Measurements from ENCODE around the gene RRP15. TPM values are rescaled to one million over a fixed set of nuclear protein-coding genes. Genes with fewer than 3 reads are reported as not detected.

Gene RRP15
- total RNA-seq, 1 donor from 2014 or later, result 18.7 TPM

DNA sequence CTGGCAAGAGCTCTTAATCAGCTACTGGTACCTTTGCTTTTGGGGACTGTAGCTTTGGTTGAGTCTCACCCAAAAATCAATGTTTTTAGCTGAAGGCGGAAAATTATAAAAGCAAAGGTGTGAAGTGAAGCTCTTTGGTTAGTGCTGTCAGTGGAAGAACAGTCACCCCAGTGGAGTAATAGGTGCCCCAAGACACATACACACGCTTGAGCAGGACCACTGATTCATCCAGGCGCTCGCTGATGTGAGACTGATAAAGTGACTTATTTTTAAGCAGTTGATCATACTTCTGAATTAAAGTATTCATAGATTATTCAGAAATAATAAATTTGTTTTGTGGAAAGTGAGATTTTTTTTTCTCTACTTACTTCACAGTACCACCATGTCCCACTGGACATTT is 97.2 kb downstream of the RRP15 start:
- Histone ChIP-seq H3K4me1 (peaks cover 14% of the 10 kb centered on the region), H3K4me3 (no peak overlapping the region), H3K9me3 (no peaks in the 10 kb centered on the region), H3K27me3 (ENCODE audit: low read depth) (no peaks in the 10 kb centered on the region), H3K36me3 (no peaks in the 10 kb centered on the region), H3K27ac (no peak overlapping the region)
- DNase-seq (no peak), ATAC-seq (no peak)
- TF ChIP-seq, protein P1, sequence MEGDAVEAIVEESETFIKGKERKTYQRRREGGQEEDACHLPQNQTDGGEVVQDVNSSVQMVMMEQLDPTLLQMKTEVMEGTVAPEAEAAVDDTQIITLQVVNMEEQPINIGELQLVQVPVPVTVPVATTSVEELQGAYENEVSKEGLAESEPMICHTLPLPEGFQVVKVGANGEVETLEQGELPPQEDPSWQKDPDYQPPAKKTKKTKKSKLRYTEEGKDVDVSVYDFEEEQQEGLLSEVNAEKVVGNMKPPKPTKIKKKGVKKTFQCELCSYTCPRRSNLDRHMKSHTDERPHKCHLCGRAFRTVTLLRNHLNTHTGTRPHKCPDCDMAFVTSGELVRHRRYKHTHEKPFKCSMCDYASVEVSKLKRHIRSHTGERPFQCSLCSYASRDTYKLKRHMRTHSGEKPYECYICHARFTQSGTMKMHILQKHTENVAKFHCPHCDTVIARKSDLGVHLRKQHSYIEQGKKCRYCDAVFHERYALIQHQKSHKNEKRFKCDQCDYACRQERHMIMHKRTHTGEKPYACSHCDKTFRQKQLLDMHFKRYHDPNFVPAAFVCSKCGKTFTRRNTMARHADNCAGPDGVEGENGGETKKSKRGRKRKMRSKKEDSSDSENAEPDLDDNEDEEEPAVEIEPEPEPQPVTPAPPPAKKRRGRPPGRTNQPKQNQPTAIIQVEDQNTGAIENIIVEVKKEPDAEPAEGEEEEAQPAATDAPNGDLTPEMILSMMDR (IDR thresholded peaks at IDR 0.05), result no peak
- intact Hi-C loops (cut with DNase I), result no loop called here

DNA sequence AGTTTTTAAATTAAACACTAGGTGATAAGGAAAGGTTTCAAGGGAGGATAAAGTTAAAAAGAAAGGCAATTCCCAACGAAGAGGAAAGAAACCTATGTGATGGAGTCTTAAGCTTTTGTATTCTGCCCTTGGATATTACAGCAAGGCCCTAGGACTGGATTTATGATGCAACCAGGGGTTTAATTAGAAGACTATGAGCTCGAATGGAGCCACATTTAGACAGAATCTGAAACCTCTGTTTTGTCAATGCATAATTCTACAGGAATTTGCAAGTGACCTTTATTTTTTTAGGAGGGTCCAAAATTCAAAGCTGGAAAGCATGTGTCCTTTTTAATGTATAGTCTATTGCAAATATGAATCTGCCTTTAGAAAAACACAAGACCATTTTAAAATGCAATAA is 98.0 kb downstream of the RRP15 start:
- Histone ChIP-seq H3K27ac (no peak overlapping the region), H3K4me3 (no peak overlapping the region), H3K36me3 (no peaks in the 10 kb centered on the region), H3K9me3 (no peaks in the 10 kb centered on the region), H3K27me3 (ENCODE audit: low read depth) (no peaks in the 10 kb centered on the region), H3K4me1 (peaks cover 11% of the 10 kb centered on the region)
- intact Hi-C loops (cut with DNase I), result no loop called here
- TF ChIP-seq, protein P1 (IDR thresholded peaks at IDR 0.05), result no peak
- DNase-seq (no peak), ATAC-seq (no peak)

DNA sequence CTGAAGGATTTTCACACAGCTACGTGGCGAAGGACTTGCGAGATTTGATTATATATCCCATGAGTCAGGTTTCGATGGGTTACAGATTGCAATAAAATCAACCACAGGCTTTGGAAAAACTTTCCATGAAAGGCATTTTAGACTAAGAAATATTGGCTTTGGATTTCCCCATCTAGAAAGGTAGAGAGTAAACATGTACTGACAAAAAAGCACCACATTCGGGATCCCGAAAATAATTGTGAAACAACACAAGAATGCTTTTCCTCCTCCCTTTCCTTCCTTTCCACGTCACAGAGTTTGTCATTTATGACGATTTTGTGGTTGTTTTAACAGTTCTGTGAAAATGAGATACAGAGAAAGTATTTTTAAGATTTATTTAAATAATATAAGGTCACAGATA is 98.6 kb downstream of the RRP15 start:
- Histone ChIP-seq H3K27ac (no peak overlapping the region), H3K9me3 (no peaks in the 10 kb centered on the region), H3K4me3 (no peak overlapping the region), H3K36me3 (no peaks in the 10 kb centered on the region), H3K4me1 (peaks cover 11% of the 10 kb centered on the region), H3K27me3 (ENCODE audit: low read depth) (no peaks in the 10 kb centered on the region)
- ATAC-seq (no peak), DNase-seq (no peak)
- intact Hi-C loops (cut with DNase I), result no loop called here
- TF ChIP-seq, protein P1 (IDR thresholded peaks at IDR 0.05), result no peak

DNA sequence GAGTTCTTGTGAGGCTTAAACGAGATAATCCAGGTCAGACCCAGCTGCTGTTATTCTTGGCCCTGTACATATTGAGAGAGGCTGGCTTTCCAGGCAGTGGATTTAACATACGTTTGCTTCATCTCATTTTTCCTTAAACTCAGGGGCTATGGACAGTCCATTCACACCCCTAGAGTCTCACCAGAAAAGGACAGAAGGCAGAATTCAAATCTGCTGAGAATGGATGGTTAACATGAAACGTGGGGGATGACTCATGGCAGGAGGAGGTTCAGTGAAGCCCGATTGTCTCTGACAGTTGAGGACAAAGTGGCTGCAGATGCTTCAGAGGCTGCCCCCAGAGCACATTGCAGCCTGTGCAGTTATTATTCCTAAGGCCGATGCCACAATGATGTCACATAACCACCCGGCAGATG is 99.5 kb downstream of the RRP15 start:
- peaks cover 11% of the 10 kb centered on the region for H3K4me1 ChIP-seq
- TF ChIP-seq, protein P1 (IDR thresholded peaks at IDR 0.05), result no peak
- no peak overlapping the region for H3K4me3 ChIP-seq
- no peak for ATAC-seq
- intact Hi-C loops (cut with DNase I), result no loop called here
- no peak overlapping the region for H3K27ac ChIP-seq
- no peak for DNase-seq
- no peaks in the 10 kb centered on the region for H3K9me3 ChIP-seq
- no peaks in the 10 kb centered on the region for H3K27me3 ChIP-seq (ENCODE audit: low read depth)
- H3K36me3 ChIP-seq, result no peaks in the 10 kb centered on the region

Other genes starting within 250 kb of the RRP15 start
- 10.2 TPM for gene TGFB2, start 60.0 kb downstream of the RRP15 start, total RNA-seq